Mucosa of gallbladder (tissue), 1 donor: Measurements from ENCODE around the gene COPA. TPM values are rescaled to one million over a fixed set of nuclear protein-coding genes. Genes with fewer than 3 reads are reported as not detected.
A peak's percentile ranks its signal among the peaks of the same experiment; 100 is the strongest.
"Not testable (repeated sequence)": the region's sequence is repeated elsewhere in the genome, so short reads cannot be mapped to it uniquely, and the experiment has no call there.

ENCODE experiments used
- DNase-seq: peaks from one replicate; pipeline ENCODE4 v3.0.0-alpha.2; 2020; ENCODE audit warnings: low spot score
- total RNA-seq: library from RNA; stranded (reverse); gene quantifications from one replicate; pipeline ENCODE4 v1.2.1, GENCODE V29; 2021
- donor health status: DM: no; HTN: no; CAD: no.

The COPA gene
- total RNA-seq, 1 donor from 2014 or later = 164 TPM

DNA sequence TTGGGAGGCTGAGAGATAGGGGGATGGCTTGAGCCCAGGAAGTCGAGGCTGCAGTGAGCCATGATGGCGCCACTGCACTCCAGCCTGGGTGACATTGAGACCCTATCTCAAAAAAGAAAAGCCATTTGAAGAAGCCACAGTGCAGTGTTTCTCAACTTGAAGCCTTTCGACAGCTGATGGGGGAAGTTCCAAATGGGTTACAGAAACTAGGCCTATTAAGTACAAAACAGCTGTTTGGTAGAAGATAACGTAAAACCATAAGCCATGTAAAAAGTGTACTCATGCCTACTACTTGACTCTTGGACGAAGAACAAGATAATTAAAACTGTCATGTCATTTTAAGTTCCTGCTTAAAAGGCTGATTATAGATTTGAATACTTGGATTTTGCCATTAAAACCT is 16.6 kb downstream of the COPA start:
- no peak for DNase-seq

DNA sequence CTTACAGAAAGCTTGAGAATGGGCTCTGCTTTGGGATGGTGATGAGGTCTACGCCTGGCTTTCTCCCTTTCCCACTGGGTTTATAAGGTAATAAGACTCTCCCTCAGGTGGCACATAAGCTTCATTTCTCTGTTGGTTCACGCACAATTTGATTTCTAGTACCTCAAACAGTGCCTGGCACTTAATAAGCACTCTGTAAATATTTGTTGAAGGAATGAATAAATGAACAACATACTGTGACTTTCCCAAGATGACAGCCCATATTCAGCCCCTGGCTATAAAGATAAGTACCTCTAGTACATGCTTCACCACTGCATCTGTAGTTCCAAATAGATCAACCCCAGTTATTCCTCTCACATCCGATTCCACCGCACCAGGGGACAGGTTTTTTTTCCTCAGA is 17.8 kb downstream of the COPA start:
- DNase-seq = no peak

DNA sequence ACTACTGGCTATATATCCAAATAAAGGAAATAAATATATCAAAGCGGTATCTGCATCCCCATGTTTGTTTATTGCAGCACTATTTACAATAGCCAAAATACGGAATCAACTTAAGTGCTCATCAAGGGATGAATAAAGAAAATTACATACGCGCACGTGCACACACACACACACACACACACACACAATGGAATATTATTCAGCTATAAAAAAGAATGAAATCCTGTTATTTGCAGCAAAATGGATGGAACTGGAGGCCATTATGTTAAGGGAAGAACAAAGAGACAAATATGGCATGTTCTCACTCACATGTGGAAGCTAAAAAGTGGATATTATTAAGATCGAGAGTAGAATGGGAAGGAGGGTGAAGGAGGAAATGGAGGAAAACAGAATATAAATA is 20.2 kb downstream of the COPA start:
- DNase-seq = no peak

DNA sequence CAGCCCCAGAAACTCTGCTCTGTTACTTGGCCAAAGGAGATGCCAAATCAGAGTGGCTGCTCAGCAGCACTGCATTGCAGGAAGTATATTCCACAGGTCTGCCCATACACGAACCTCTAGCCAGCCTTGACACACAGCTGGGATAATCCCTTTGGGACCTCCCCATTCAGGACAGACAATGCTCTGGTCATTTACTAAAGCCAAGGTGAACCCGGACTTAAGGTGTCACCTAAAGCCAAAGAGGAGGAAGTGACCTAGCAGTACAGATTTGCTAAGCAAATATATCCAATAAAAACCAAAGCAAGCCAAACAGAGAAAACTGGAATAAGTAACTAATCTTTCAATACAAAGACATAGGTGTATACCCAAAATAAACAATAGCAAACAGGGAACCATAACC is 27.7 kb downstream of the COPA start:
- no peak for DNase-seq

DNA sequence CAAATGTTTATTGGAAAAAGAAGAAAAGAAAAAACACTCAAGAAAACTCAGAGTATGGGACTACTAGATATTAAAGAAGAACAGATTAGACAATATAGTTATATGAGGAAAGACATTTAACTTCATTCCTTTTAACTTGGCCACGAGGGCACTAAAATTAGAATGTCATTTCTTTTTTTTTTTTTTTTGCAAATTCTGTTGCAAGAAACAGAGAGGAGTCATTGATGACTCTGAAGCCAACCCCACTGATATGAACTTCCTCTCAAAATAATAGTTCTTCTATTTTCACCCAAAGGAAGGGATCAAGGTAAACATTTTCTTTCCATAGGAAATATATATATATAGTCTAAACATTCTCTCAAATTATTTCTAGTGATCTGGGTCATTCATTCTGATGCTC is 33.5 kb downstream of the COPA start:
- DNase-seq = no peak

DNA sequence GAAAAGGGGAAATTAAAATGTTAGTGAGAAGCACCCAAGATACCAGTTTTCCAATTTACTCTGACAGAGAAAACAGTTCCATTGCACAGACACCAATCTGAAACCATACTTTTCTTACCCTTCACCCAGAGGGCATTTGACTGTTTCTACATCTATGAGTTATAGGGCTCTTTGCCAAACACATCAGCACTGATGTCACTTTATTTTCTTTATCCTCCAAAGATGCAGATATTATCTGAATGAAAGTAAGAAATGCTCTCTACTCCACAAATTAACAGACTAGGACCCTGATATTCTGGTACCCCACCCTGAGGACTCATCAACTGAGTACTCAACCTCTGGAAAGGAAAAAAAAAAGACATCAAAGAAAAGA is 33.9 kb downstream of the COPA start:
- DNase-seq = no peak

DNA sequence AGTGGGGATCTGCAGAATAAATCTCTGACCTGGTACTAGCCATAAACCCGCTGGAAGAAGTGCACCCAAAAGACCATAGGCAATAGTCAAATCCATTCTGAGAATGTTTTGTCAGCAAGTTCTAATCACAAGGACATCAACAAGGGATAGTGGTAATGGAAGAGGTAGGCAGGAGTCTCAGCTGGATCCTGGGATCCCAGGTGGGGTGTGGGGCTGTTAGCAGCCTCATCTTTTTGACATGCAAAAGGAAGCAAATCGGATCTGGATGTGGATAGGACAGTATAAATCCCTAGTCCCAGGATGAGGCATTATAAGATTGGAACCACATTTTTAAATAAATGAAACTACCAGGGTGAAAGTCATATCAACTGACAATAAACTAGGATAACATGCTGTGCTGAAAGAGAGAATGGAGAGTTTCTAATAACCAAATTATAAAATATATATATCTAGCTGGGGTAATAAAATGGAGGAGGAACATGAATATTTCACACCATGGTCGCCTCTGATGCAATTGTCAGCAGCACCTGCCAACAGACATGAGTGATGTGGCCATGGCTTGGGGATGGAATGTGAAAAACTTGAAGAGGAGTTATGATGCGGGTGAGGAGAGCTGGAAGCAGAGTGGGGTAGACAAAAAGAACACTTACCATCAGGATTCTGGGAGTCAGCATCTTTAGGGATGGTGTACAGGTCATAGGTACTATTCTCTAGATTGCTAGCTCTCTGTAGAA is 34.4 kb downstream of the COPA start:
- DNase-seq = no peak

DNA sequence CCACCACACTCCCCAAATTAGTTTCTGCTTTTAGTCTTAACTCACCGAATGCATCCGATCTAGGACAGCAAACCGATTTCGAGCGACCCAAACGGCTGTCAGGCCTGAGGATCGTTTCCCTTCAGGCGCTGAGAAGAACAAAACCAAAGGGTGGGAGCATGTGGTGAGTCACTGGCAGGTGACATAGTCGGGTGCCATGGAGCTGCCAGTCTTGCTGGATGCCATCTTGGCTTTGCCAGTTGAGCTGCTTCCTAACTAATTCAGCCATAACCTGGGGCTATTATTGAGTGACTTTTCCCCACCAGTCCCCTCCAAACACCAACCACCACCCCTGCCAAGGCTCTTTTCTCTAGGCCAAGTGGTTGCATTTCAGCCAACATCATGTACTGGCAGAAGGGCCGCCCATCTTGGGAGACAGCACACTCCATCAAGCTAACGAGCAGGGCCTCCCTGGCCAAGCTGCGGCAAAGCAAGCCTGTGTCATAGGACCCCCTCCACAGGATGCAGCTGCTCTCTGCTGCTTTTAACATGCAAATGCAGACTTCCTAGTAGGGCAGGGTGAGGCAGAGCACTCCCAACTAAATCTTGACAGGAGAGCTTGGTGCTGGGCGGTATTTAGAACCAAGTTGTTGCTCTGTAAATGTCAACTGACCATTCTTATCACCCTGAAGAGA is 35.8 kb downstream of the COPA start:
- no peak for DNase-seq

DNA sequence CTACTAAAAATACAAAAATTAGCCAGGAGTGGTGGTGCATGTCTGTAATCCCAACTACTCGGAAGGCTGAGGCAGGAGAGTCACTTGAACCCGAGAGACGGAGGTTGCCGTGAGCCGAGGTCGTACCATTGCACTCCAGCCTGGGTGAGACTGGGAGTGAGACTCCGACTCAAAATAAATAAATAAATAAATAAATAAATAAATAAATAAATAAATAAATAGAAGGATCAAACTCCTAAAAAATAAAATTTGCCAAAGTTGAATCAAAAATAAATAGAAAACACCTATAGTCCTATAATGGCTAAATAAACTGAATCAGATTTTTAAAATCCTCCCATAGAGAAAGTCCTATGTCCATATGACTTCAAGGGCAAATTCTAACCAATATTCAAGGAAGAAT is 42.9 kb downstream of the COPA start:
- no peak for DNase-seq

DNA sequence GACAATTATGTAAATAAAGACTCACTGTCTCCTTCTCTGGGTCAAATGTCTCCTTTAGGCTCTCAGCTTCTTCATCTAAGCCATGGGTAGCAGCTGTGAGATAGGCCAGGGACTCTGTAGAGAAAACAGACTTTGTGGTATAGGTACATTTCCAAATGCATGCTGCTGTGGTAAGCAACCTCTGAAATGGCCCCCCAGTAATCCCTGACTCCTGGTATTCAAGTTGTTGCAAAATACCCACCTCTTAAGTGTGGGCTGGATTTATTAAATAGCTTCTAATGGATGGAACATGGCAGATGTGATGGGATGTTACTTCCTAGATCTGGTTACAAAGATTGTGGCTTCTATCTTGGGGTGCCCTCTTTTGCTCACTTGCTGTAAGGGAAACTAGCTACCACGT is 47.0 kb downstream of the COPA start:
- no peak for DNase-seq

DNA sequence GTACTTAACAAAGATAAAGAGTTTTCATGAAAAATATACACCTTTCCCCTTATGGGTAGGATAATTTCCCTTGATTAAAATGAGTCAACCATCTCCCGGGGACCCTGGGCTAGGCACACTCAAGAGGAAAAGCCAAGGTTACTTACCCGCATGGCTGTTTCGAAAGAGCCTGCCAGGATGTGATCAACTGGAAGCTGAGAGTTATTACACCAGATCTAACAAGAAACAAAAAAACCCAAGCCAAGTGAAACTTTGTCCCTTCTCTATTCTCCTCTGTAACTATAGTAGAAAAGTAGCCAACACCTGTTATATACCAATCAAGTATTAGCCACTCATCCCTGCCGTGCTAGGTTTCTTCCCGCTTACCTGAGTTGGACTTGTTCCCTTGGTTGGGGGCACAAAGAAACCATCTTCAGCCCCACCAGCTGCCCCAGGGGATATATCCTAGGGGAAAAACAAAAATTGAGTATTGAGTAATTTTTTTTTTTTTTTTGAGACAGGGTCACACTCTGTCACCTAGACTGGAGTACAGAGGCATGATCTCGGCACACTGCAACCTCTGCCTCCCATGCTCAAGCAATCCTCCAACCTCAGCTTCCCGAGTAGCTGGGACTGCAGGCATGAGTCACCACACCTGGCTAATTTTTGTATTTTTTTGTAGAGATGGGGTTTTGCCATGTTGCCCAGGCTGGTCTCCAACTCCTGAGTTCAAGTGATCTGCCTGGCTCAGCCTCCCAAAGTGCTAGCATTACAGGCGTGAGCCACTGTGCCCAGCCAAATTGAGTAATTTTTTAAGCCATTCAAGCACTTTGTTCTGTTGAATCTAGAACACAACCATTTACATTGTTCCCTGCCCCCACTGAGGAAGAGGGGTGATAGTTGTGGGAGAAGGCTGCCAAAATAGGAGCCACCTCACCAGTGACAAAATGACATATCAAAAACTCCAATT is 49.8 kb downstream of the COPA start:
- no peak for DNase-seq

DNA sequence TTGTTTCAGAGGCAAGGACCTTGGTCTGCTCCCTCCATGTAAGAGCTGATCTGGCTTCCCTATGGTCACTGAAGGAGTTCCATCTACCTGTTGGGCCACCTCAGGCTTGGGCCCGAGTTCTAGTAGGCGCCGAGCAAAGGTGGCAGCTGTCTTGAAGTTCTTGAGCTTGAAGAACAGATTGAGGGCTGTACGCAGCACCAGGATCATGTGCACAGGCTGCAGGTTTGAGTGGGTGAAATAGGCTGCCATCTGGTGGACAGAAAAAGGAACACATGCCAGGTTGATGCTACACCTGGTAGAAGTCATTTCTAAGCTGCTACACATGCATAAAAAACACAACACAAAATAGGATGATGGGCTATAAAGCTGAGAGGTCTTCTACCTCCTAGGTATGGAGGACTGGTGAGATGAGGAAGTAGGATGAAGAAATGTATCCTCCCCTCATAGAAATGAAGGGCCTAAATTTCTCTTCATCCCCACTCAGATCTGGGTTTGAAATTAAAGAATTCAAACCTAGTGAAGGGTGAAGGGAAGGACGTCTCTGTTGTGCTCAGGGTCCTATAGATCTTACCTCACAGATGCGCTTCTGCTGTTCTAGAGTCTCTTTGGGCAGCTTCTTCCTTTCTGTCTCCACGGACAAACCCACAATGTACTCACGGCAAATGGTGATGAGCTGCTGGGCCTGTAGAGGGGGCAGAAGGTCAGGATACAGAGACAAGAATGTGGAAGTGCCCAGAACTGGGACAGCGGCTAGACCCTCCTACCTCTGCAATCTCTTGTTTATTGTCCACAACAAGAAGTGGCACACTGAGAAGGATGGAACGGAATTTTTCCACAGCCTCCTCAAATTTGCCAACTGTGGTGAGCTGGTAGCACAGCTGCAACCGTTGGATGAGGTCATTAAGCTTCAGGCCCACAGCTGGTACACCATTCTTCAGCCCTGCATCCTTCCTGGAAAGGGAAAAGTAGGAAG is 51.5 kb downstream of the COPA start:
- DNase-seq = peak; percentile 76

DNA sequence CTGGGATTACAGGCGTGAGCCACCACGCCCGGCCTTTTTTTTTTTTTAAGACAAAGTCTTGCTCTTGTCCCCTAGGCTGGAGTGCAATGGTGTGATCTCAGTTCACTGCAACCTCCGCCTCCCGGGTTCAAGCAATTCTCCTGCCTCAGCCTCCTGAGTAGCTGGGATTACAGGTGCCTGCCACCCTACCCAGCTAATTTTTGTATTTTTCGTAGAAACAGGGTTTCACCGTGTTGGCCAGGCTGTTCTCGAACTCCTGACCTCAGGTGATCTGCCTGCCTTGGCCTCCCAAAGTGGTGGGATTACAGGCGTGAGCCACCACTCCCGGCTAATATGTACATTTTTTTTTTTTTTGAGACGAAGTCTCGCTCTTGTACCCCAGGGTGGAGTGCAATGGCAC is 55.3 kb downstream of the COPA start:
- DNase-seq = not testable (repeated sequence)

DNA sequence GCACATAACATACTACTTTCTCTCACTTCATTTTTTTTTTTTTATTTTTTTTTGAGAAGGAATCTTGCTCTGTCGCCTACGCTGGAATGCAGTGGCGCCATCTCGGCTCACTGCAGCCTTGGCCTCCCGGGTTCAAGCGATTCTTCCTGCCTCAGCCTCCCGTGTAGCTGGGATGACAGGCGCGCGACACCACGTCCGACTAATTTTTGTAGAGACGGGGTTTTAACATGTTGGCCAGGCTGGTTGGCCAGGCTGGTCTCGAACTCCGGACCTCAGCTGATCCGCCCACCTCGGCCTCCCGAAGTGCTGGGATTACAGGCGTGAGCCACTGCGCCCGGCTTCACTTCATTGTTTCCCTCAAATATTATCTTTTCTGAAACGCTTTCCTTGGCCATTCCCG is 57.5 kb downstream of the COPA start:
- DNase-seq = no peak

DNA sequence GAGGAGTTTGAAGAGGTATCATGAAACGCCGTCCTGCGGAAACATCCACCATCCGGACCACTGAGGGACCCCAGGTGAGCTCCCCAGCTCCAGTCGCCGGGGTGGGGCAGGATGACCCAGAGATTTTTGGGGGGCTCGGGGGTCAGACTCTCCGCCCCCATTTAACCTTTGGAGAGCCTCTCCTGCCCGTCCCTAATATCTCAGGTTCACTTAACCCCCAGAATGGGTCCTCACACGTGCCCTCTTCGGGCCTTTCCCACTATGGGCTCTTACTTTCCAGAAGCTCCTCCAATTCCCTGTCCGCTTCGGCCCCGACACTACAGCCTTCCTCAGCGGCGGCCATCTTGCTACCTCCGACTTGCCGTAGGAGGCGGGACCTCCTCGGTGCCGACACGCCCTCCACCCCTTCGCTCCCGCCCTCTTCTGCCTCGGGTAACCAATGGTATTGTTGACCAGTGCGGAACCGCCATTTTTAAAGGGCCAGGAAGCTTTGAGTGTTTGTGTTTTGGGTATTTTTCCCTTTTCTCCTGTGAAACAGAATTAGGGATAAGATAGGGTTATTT is 58.2 kb downstream of the COPA start, which contains the start of gene PEX19:
Gene PEX19, minus strand, starts transcription at position 352 of the 563 bp plus-strand sequence. Its CDS starts 9 bp downstream, at position 343.
- peak; percentile 94 for DNase-seq

DNA sequence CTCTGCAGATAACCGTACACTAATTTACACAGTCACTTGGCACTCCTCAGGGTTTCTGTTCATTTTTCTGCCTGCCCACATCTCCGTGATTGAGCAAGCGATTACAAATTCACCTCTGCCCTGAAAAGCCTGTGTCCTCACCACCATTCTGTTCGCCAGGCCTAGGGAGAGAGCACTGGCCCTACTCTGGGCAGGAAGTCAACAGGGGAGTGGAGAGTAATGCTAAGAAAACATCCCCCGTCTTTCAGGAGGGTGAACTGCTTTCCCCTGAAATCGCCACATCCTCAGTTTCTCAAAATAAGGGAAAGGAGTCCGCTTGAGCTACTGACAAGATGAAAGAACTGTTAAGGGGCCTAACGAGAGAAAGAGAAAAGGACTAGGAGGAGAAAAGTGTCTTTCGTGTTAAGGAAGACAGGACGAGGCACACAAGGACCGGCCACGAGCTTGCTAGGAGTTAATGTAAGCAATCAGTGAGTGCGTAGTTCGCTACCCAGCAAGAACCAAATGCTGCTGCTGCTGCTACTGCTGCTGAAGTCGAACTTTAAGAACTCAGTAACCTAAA is 58.7 kb downstream of the COPA start:
- DNase-seq = no peak

DNA sequence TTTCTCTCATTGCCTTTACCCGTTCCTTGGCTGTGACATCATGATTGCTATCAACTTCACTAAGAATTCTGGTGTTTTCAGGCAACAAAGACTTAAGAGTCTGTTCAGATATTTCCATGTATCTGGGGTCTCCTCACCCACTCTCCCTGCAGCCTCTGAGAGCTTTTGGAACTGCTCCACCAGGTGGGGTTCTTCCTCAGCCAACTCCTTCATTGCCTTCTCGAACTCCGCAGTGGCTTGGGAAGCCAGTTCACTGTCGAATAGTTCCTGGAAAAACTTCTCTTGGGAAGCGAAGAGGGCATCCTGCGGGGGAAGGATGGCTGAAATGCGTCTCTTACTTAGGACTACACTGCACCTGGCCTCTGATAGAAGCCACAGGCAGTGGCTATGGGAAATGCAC is 60.2 kb downstream of the COPA start:
- DNase-seq = no peak

DNA sequence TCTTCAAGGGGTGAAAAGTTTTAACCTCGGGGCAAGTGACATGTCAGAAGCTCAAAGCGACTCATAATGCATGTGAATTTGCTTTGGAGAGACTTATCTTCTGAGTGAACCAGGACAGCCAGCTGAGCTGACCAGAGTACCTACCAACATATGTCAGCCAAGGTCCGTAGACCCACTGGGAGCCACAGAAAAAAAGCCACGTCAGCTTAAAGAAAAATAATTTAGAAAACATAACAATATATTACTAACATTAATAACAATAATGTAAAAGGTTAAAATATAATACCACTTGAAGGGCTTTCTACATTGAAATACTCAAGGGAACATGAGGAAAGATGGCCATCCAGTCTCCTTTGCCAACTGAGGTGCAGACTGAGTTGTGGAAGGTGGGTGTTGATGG is 65.1 kb downstream of the COPA start:
- DNase-seq = no peak

DNA sequence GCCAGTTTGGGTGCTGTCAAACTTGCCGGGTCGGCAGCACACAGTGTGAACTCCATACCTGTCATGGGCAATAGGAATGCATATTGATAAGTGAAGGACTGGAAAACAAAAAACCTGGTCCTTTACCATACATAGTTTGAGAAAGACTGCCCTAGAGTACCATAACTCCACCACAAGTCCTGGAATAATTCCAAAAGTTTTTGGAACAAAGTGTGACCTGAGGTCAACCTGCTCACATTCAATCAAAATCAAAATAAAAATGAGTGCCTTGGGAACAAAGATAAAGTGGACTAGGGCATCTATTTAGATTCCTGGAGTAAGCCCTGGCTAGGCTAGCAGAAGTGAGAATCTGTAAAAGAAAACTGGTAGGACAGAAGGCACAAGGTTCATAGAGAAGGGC is 65.7 kb downstream of the COPA start:
- DNase-seq = no peak

DNA sequence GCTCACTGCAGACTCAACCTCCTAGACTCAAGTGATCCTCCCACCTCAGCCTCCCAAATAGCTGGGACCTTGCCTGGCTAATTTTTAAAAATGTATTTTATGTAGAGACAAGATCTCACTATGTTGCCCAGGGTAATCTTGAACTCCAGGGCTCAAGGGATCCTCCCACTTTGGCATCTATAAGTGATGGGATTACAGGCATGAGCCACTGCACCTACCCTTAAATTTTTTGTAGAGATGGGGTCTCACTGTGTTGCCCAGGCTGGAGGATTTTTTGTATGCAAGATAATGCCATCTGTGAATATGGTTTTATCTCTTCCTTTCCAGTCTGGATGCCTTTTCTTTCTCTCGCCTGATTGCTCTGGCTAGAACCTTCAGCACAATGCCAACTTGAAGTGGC is 72.0 kb downstream of the COPA start:
- DNase-seq = no peak
